Dermis microvascular lymphatic vessel endothelial cell (primary cell): ENCODE data around the gene RAB5IF. TPM values are rescaled to one million over a fixed set of nuclear protein-coding genes. Genes with fewer than 3 reads are reported as not detected.
A peak's percentile ranks its signal among the peaks of the same experiment; 100 is the strongest.
"Not testable (repeated sequence)": the region's sequence is repeated elsewhere in the genome, so short reads cannot be mapped to it uniquely, and the experiment has no call there.

ENCODE experiments used
- DNase-seq, 2 donors: peaks; one replicate each; pipeline versions ENCODE4 v3.0.0 to v3.0.0-alpha.2; 2010; ENCODE audit warnings: low read depth in 2 of 2
- total RNA-seq: library from RNA; depleted of rRNA; stranded (reverse); fragments of >200 nt; gene quantifications from 2 replicates; pipeline ENCODE4 v1.2.1, GENCODE V29; 2014

Gene RAB5IF
- total RNA-seq, 1 donor from 2014 or later: 76.9 TPM

- no peak for DNase-seq
Observed at GRCh38 chr20:36629719-36630681, 24.4 kb downstream of the RAB5IF start.

- no peak for DNase-seq
Observed at GRCh38 chr20:36631646-36632045, 26.1 kb downstream of the RAB5IF start.

GRCh38 chr20:36632147-36632486 lies 26.5 kb downstream of the RAB5IF start:
- DNase-seq: no peak

- DNase-seq: no peak
Observed at GRCh38 chr20:36632487-36633284, 27.1 kb downstream of the RAB5IF start.

GRCh38 chr20:36633285-36633772 lies 27.8 kb downstream of the RAB5IF start:
- no peak for DNase-seq

- no peak for DNase-seq
Observed at GRCh38 chr20:36634342-36634741, 28.8 kb downstream of the RAB5IF start.

GRCh38 chr20:36638876-36639400 lies 33.4 kb downstream of the RAB5IF start:
- not testable (repeated sequence) for DNase-seq

- no peak for DNase-seq
Observed at GRCh38 chr20:36641506-36641843, 35.9 kb downstream of the RAB5IF start.

GRCh38 chr20:36642136-36642535 lies 36.6 kb downstream of the RAB5IF start:
- no peak for DNase-seq

GRCh38 chr20:36644032-36644705 lies 38.6 kb downstream of the RAB5IF start:
- no peak for DNase-seq

GRCh38 chr20:36644706-36645095 lies 39.1 kb downstream of the RAB5IF start:
- DNase-seq: peak in 1 of 2 donors; percentile 37

- no peak for DNase-seq
Observed at GRCh38 chr20:36645353-36645752, 39.8 kb downstream of the RAB5IF start.

GRCh38 chr20:36645998-36646397 lies 40.4 kb downstream of the RAB5IF start, which contains the start of gene SLA2:
TSS of gene SLA2 (minus strand) at chr20:36646196. CDS start at chr20:36641335, 4,861 bp downstream.
- DNase-seq: no peak

GRCh38 chr20:36646678-36647077 lies 41.1 kb downstream of the RAB5IF start:
- no peak for DNase-seq

GRCh38 chr20:36647196-36648121 lies 41.9 kb downstream of the RAB5IF start:
- no peak for DNase-seq

- DNase-seq: no peak
Observed at GRCh38 chr20:36653456-36653855, 47.9 kb downstream of the RAB5IF start.

GRCh38 chr20:36654506-36654905 lies 48.9 kb downstream of the RAB5IF start:
- DNase-seq: no peak

- DNase-seq: no peak
Observed at GRCh38 chr20:36655004-36655403, 49.4 kb downstream of the RAB5IF start.

GRCh38 chr20:36656733-36657132 lies 51.2 kb downstream of the RAB5IF start:
- DNase-seq: no peak

GRCh38 chr20:36658300-36658699 lies 52.7 kb downstream of the RAB5IF start:
- DNase-seq: no peak
